Activated T-cell treated with anti-CD3 and anti-CD28 coated beads for 4 hours (primary cell): Measurements from ENCODE around the gene SLC38A3.
"Not testable (repeated sequence)": the region's sequence is repeated elsewhere in the genome, so short reads cannot be mapped to it uniquely, and the experiment has no call there.

Experiments
- DNase-seq: peaks from one replicate; pipeline ENCODE4 v3.0.0-alpha.2; 2020

SLC38A3 gene

DNA sequence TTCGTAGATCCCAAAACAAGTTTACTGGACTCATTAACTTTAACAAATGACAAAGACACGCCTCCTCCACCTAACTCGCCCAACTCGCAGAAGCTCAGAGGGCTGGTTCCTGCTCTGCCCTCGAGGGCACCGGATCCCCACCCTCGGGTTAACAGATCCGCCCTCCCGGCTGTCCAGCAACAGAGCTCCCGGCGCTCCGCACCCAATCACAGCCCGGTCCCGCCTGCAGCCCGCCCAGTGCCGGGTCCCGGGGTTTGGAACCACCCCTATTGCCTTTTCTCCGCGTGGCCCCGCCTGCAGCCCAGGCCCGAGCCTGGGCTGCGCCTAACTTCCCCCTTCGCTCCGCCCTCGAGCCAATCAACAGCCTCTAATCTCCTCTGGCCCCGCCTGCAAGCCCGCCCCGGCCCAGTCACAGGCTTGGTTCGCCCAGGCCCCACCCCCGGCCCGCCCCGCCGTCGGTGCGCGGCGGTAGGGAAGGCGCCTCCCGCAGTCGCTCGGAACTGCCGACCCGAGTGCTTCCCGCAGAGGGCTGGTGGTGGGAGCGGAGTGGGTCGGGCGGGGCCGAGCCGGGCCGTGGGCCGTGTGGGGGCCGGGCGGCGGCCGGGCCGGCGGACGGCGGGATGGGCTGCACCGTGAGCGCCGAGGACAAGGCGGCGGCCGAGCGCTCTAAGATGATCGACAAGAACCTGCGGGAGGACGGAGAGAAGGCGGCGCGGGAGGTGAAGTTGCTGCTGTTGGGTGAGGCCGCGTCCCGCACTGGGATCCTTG, 30.8 kb downstream of the SLC38A3 start, which contains the start of gene GNAI2:
TSS of gene GNAI2 (plus strand) at position 489 of the 768 bp plus-strand sequence. CDS start at position 621, 132 bp downstream.
- DNase-seq = peak; percentile 97

DNA sequence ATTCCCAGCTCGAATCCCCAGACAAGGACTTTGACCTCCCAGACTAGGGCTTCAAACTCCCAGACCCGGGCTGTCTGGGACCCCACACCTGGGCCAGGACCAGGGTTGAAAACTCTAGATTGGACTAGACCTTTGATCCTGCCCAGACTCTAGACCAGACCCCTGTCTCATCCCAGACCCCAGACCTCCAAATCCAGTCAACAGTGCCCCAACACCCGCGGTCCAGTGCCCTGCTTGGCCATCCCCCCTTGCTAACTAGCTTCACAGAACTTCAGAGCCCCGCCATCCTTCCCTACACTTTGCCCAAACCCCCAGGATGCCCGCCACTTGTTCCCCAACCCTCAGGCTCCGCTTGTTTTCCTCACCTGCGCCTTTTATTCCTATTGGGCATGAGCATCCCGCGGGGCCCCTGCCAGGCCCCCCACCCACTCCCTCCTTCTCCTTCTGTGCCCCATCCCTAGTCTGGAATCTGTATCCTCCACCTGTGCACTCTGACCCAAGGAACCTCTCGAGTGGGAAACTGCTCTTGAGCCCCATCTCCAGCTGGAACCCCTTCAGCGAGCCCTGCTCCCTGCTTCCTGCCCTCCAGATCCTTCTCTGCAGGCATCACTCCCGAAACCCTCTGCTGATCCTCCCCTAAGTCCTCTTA, 31.5 kb downstream of the SLC38A3 start:
- DNase-seq = no peak

DNA sequence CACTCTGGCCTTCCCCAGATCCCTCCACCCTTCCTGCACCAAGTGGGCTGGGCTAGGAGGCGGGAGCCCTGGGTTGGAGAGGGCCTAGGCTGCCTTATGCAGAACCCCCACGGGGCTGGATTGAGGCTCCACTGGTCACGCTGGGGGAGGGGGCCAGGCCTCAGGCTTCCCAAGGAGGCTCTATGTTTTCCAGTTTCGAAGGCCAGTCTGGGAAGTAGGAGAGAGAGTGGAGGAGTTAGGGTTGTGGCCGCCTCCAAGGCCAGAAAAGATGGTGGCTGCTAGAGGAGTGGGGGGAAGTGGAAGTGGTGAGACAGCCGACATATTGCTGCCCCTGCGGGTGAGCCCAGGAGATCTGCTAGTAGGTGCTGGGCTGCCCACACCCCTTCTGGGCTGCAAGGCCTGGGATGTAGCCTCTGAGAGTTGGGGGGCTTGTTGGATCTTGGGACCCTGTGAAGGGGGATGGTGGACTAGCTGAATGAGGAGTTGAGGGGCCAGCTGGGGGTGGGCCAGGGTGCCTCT, 32.1 kb downstream of the SLC38A3 start:
- DNase-seq = no peak

DNA sequence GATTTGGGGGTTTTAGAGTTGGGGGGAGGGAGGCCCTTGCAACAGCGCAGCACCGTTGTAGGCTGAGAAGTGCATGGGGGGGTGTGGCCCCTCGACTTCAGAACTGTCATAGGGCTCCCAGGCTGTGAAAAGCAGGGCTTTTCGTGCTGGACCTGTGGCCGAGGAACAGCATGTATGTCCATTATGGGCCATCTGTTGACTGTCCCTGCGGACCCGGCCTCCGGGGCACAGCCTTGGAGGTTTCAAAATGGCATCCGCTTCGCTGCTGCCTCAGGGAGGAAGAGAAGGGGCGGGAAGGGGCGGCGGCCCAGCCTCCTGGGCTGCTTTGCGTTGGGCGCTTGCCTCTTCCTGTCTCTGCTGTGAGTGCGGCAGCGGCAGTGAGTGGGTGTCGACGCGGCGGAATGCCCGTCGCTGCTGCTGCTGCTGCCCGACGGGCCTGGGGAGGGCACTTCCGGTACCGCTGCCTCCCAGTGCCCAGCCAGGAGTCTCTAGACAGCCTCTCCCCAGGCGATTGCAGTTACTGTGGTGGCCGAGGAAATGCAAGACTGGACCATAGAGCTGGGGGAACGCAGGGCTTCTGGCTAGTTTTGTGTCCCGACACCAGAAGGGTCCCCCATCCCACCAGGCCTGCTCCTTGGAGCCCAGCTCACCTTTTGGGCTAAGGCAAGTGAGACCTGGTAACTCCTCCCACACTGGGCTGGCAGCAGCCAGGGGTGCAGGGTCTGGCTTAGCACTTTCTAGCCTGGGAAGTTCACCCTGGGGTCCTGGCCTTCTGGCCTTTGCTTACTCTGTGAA, 32.9 kb downstream of the SLC38A3 start:
- DNase-seq = peak; percentile 70

DNA sequence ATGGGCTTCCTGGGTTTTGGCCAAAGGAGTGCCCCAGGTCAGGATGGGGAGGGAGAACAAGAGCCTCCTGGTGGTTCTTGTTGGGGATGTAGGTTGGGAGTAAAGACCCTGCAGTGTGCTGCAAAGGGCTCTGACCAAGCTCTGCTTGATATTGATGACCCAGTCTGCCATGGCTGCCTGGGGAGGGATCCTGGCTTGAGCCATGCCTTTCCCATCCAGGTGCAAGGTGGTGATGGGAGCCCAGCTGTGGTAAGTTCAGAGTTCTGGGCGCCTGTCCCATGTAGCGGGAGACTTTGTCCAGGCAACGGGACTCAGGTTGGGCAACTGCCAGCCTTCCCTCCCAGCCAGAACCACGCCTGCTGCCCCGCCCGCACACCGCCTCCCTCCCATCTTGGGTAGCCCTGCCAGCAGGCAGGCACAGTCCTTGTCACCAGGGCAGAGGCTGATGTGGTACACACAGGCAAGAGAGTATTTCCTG, 33.5 kb downstream of the SLC38A3 start:
- no peak for DNase-seq

DNA sequence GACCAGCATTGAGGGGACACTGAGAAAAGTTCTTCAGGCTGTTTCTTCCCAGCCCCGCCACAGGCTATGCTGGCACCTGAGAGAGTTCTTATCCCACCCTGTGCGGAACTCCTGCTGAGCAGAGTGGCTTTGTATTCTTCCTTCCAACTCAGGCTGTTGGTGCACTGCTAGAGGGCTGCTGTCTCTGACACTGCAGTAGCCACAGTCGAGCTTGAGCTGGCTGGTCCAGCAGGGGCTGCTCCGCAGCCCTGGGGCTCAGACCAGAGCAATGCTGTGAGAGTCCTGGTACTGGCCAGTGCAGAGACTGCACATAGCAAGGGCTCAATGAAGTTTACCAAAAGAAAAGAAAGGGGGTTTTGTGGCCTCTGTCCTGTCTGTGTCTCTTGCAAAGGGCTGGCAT, 34.6 kb downstream of the SLC38A3 start:
- DNase-seq = no peak

DNA sequence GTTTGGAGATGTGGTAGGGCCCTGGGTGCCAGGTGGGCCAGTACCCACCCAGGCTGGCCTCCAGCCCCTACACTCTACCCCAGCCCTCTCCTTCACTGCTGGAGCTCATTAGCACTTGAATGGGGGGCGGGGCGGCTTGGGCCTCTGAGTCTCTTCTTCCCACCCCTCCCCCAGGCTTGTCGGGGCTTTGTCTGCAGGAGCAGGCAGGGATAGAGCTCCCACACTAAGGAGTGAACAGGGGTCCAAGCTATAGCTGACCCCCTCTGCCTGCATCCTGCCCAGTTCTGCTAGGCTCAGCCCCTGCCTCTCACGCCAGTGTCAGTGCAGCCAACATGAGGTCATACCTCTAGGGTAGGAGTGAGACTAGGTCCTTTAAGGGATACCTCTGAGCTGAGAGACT, 36.1 kb downstream of the SLC38A3 start:
- DNase-seq = no peak

DNA sequence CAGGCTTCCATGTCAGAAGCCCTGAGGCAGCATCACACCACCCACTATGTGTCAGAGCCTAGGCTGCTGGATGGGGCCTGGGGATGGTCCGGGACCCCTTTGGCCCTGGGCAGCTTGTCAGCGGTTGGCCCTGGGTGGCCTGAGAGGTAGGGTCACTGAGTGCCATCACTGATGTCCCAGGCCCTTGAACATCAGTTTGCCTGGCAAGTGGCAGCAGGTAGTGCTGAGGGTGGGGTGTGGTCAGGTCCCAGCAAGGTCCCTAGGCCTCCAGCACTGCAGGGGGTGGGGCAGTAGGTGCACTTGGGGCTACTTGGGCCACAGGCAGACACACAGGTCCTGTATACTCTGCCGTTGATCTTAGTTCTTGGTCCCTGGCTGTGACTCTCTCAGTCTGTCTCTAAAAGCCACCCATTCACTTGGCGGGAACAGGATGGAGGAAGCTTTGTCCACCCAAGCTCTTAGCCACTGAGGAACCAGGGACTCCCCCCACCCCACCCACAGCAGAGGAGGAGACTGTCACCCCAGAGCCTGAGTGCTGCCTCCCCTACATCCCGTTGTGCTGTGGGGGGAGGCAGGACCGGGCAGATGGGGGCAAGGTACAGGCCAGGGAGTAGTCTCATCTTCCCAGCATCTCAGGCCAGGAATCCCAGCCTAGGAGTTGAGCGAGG, 36.8 kb downstream of the SLC38A3 start:
- DNase-seq = no peak

DNA sequence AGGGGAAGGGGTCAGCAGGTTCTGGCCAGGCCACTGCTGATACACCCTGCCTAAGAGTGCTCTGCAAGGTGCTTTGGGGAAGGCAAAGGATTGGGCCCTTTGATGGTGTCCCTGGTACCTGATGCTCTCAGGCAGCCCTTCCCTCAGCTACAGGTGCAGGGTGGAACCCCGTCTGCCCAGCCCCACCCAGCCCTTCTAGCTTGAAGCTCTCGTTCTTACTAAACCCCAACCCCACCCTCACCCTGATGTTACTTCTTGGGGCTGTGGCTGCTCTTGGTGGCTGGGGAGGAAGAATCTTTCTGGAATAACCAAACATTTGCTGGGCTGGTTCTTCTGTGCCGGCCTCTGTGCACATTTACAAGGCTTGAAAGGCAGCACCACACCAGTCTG, 37.3 kb downstream of the SLC38A3 start:
- DNase-seq = no peak

DNA sequence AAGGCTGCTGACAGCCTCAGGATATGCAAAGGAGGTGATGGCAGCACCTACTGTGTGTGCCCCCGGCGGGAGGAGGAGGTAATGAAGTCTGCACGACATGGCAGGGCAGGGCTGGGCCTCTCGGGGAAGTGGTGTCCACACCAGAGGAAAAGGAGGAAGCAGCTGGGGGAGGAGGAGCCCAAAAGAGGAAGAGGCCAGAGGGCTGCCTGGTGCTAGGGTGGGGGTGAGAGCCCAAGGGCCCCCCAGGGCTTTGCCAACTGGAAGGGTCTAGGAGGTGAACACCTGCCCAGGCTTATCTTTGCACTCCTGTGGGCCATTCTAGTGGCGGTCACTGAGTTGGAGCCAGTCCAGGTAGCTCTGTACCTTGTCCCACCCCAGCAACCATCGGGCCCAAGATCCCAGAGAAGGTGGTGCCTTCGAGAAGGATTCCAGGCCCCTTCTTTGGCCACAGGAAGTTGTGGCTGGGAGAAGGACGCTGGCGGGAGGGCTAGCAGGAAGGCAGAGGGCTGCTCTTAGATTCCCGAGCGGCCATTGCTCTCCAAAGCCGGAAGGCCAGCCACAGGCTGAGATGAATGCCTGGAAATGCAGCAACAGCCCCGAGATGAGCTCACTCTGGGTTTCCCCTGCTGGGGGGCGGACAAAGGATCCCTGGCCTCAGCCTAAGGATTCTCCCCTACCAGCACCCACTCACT, 37.9 kb downstream of the SLC38A3 start:
- DNase-seq = no peak

DNA sequence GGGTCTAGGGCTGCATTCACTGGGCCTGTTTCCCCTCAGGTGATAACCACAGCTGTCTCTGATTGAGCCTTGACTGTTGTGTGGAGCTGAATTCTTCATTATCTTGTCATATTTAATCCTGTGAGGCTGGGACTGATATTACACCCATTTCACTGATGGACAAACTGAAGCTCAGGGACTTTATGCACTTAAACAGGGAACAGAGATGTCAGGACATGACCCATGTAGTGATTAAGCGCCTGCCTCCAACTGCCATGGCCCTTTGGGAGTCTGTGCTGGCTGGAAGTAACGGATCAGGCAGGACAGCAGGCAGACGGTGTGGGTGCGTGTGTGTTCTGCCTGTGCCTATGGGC, 38.4 kb downstream of the SLC38A3 start:
- no peak for DNase-seq

DNA sequence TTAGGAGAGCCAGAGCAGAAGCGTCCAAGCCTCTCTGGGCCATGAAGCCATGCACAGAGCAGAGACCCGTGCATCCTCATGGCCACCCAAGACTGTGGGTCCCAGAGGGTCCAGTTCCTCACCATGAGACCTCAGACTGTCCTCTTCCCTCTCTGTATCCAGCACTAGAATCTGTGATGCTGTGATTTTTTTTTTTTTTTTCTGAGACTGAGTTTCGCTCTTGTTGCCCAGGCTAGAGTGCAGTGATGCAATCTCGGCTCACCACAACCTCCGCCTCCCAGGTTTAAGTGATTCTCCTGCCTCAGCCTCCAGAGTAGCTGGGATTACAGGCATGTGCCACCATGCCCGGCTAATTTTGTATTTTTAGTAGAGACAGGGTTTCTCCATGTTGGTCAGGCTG, 39.7 kb downstream of the SLC38A3 start:
- DNase-seq = not testable (repeated sequence)

DNA sequence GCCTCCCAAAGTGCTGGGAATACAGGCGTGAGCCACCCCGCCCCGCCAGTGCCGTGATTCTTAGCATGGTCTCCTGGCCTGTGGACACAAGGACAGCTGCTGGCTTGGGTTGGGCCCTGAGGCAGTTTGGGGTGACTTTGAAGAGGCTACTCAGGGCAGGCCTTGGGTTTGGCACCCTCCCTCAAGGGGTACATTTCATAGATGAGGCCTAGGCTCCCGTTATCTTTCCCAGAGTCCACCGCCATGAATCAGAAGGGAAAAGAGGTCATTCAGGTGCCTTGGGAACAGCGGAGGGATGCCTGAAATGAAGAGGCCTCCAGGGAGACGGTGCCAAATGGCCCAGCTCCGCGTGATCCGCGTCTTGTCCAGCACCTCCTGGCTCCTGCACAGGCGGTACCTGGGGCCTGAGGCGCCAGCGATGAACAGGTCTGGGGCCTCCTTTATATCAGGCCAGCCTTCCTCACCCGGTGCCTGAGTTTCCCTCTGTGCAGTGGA, 40.2 kb downstream of the SLC38A3 start:
- DNase-seq = no peak

DNA sequence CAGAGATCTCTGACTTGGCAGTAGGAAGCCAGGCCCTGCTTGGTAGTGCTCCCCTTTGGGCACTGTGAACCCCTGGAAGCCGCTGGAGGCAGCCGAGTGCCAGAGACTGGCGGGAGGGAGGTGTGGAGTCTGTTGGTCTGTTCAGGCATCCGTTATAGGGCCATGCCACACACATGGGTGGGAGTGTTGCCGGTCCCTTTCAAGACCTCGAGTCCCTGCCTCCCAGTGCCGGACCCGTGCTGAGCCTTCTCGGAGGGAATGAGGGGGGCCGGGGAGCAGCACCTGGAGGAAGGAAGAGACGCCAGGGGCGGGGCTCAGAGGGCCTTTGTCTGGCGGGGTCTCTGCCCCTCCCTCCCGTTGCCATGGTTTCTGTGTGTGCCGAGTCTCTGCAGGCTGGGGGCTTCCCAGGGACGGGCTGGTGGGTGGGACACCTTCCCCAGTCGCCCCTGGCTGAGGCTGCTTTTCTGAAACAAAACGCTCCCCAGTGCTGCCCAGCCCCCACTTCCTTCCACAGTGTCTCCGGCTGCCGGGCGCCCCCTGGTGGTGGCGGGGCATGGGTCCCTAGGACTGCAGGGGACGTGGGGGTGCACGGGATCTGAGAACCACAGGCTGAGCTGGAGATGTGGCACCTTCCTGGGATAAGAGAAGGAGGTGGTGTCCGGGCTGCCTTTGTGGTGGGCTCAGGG, 40.9 kb downstream of the SLC38A3 start:
- DNase-seq = peak; percentile 98

DNA sequence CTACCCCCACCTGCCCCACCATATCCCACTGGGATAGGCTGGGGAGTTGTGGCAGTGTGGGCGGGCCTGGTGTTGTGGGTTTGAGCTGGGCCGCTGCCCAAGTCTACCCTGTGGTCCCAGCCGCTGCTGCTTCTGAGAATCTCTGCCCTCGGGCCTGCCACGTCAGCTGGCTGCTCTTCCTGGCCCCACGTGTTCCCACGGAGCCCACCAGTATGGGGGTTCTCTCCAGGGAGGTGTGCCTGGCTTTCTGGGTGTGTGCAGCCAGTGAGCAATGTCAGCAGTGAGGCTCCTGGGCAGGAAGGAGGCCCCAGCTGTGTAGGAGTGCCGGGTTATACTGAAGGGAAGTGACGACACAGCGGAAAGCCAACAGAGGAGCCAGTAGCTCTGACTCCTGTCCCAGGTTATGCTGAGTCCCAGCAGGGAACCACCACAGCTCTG, 41.5 kb downstream of the SLC38A3 start:
- DNase-seq = peak; percentile 74

DNA sequence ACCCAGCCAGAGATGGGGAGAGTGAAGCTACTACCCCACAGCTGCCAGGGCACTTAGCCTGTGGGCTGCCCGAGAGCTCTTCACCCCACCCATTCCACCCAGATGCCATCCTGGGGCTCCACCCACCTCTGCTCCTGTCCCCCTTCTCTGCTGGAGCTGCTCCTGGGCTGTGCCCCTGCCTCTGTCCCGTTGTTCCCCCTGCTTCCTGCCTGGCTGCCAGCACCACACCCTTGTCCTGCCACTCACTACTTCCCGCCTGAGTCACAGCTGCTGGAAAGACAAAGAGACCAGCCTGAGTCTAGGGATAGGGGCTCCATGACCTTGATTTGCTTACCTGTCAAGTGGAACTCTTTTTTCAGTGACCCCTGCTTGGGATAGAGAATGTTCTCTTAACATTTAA, 43.3 kb downstream of the SLC38A3 start:
- DNase-seq = no peak

DNA sequence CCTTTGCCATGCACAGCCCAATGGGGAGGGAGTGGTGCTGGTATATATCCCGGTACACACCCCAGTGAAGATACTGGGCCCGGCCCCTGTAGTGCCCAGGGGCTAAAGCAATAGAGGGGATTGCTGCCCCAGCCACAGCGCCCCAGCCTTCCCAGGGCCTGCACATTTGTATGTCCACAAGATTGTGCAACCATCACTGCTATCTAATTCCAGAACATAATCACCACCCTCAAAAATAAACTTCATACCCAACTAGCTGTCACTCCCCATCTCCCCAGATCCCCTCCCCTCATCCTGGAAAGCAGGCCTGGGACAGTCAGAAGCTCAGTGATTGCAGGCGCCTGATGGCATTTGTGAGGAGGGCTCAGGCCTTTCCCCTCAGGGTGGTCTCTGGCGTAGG, 44.4 kb downstream of the SLC38A3 start:
- DNase-seq = no peak

DNA sequence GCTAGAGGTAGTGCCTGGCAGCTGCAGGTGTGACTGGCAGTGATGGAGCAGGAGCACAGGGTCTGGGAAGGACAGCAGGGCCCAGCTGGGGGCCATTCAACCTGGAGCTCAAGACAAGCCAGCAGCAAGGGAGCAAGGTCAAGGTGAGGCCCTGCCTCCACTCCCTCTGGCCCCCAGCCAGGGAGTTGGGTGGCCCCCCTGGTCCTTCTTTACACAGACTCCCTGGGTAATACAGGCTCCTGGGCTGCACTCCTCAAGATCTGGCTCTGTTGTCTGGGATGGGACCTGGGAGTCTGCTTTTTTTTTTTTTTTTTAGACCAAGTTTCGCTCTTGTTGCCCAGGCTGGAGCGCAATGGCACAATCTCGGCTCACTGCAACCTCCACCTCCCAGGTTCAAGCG, 45.4 kb downstream of the SLC38A3 start:
- no peak for DNase-seq

DNA sequence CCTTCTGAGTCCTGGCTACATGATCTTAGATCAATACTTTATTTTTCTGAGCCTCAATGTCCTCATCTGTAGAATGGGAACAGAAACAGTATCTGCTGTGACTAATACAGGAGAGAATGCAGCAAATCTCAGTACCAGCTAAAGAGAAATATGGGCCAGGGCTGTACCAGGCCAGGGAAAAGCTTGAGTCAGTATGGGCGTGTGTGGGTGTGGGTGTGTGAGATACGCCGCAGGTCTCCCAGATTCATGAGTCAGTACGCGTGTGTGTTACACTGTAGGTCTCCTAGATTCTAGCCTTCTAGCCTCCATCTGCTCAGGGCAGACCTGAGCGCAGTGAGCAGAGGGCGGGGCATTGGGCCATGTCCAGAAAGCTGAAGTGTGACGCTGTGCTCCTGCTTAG, 46.1 kb downstream of the SLC38A3 start:
- DNase-seq = no peak

DNA sequence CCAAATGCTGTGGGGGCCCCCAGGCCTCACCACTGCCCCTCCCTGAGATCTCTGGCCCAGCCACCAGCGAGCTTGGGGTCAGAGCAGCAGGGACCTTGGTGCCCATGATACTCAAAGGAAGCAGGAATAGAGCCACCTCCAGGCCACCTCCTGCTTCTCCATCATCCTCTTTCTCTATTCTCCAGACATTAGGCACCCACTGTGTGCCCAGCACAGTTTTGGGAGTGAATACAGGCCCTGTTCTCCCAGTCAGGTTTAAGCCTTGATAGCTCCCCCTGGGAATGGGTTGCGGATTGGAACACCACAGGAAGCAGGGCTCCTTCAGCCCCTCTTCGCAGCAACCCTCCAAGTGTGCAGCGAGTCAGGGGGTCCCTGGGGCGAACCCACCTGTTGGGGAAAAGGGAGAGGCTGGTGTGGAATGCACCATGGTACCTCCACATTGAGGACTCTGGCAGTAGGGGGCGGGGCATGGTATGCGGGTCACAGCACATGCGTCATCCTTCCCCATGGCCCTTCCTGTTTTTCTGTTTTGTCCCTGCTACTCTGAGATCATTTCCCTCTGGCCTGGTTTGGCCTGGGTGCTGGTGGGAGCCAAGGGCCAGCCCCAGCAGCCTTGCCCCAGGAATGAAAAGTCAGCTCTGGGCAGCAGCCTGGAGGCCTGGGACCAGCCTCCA, 49.6 kb downstream of the SLC38A3 start:
- no peak for DNase-seq

DNA sequence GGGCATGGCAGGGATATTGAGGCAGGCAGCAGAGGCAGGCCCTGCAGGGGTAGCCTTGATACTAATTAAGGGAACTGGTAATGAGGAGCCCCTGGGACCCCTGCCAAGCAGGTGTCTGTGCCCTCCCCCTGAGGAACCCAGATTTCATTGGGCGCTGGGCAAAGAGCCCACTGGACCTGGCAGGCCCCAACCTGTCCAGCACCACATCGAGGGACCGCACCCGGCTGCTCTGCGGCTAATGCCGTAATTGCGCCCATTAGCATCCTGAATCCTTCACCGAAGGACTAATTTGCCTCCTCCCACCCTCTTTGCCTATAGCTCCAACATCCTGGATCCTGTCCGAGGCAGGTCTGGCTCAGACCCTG, 50.2 kb downstream of the SLC38A3 start:
- DNase-seq = no peak
